Stimulated activated naive CD4-positive, alpha-beta T cell (primary cell): ENCODE measurements around the gene MATCAP1.
A peak's percentile ranks its signal among the peaks of the same experiment; 100 is the strongest.

Experiments
- DNase-seq, 6 experiments: peaks; one replicate each; lab custom pipeline; 2025; lab: John Stamatoyannopoulos, UW

The MATCAP1 gene

DNA sequence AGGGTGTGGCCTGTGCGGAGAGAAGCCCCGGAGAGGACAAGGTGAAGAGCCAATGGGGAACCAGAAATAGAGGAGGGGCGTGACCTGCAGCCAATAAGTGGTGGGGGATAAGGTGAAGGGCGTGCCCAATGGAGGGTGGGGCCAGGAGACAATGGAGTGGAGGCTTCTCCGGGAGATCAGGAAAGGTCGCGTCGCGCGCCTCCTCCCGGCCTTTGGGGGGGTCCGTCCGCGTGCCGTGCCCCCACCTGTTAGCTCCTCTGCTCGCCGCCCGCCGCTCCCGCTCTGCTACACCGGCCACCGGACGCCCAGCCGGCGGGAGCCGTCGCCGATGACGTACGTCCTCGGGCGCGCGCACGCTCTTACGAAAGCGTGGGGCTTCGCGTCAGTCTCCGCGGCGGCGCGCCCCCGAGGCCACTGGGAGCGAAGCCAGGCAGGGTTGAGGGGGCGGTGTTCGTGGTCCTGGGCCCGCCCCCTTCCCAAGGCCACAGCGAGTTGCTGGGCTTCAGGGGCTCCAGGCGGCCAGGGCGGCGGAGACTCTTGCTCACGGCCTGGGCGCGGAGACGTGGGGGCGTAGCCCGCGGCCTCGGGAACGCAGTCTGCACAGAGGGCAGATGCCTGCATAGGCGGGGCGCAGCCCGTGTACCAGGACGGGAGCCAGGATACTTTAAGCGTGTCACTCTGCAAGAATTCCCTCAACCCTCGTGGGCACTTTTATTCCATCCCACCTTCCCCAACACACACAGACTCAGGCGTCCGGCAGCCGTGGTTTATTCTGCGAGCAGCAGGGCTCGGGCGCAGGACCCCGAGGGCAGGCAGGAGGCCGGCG is at the start of gene MATCAP1:
Gene MATCAP1 (minus strand): TSS at position 337 of the 826 bp plus-strand sequence. CDS start 3,353 bp downstream, outside the sequence.
- DNase-seq: peak; percentile 89 to 99 (median 95)

DNA sequence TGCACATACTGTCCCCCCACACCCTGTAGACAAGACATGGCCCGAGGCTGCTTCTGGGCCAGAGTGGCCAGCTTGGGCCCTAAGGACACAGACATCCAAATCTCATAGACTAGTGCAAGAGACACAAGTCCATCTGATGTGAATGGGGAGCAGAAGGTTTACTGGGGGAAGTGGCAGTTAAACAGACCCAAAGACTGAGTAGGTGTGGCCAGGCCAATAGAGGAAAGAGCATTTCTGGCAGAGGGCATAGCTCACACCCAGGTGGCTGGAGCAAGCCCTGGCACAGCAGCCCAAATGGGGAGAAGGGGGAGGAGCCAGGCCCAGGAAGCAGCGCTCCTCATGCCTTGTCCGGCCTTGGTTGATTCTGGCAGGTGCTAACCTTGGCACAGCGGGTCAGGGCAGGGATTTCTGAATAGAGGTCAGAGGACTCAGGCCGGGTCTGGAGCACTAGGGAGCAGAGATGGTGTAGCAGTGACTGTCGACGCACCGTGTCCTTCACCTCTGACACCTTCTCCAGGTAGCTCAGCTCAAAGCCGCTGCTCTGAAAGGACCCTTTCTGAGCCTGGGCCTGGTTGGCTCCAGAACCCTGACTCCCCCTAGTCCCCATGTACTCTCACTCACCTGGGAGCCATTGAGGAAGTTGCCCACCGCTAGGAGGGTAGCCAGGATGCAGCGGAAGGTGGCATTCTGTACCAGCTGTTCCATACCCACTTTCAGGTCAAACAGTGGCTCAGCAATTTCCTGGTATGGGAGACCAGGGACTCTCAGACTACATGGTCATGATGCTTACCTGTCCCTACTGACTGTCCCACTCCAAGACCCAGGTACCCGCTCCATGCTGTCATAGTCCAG is 47.3 kb upstream of the MATCAP1 start:
- DNase-seq: no peak

DNA sequence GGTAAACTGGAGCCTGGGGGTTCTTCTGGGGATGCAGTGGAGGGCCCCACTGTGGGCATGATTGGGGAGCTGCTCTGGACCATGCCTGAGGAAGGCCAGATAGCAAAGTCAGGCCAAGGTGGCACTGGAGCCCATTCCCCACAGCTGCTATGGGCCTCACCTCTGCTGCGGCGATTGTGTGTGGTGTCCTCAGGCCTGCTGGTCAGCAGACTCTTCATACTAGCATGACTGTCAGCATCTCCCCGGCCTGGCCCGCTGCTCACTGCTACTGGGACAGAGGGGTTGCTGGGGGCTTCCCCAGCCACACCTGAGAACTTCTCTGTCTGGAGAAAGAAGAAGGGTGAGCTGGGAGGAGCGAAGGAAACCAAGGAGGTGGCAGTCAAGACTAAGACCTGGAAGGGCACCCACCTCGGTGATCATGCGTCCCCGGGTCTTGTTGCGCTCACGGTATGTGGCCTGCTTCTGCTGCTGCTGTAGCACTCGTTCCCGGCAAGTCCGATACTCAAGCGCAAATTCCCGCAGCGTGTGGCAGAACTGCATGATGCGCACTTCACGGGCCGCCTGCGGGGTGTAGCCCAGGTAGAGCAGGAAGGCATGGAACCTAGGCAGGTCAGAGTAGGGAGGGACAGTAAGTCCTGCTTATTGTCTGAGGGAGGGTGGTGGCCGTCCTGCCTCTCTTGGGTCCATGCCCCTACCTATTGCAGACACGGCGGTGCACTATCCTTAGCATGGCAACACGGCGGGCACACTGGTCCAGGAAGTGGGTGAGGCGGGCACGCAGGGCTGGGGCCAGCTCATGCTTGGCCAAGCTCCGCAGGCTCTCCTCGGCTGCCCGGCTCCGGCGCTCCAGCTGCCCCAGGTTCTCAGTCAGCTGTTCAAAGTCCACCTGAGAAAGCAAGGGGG is 46.4 kb upstream of the MATCAP1 start:
- no peak for DNase-seq

DNA sequence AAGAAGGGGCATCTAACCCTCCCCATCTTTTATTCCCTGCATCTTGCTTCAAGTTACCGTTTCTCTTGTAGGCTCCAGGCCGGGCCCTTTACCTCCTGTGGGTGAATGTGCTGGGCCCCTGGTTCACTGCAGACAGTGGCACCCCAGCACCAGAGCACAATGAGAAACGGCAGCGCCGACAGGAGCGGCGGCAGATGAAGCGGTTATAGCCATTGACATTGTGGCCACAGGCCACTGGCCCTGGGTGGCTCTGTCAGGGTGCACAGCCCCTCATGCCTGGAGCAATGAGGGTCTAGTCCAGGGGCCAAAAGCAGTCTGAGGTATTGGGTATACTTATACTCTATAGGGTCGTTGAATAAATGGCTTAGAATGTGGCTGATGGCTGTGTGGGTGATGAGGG is 45.1 kb upstream of the MATCAP1 start:
- DNase-seq: no peak

DNA sequence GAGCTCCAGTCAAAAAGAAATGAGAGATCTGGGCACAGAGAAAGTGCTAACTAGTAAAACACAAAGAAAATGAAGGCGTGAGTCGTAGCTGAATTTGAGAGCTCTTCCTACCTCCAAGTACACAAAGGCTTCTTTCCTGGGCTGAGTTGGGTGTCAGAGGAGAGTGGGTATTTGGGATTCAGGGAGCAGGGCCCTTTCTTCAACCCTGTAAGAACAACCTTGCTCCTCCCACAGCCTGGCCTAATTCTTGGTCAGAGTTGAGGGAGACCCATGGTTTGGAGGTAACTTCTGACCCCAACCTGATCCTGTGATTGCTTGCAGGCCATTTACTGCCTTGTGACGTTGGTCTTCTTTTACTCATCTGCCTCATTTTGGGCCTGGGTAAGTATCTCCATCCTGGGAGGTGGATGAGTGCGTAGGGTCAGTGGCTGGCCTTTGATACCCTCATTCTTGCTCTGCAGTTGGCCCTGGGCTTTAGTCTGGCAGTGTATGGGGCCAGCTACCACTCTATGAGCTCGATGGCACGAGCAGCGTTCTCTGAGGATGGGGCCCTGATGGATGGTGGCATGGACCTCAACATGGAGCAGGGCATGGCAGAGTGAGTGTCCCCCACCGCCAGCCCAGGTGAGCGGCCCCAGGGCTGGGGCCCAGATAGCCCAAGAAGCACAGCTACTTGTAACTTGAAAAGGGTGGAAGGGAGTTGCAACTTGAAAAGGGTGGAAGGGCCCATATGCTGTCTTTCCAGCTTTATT is 44.4 kb upstream of the MATCAP1 start:
- no peak for DNase-seq

DNA sequence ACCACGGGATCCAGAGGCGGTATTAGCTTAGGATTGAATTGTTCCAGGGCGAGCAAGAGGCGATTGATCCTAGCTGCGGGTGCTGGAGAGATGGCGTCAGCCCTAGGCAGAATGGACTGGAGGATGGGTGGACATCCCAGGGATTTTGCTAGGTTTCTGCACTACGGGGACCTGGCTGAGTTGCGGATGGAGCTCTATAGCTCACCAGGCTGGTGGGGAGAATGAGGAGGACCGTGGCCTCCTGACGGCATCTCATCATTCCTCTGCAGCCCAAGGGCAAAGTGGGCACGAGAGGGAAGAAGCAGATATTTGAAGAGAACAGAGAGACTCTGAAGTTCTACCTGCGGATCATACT is 43.8 kb upstream of the MATCAP1 start:
- no peak for DNase-seq

DNA sequence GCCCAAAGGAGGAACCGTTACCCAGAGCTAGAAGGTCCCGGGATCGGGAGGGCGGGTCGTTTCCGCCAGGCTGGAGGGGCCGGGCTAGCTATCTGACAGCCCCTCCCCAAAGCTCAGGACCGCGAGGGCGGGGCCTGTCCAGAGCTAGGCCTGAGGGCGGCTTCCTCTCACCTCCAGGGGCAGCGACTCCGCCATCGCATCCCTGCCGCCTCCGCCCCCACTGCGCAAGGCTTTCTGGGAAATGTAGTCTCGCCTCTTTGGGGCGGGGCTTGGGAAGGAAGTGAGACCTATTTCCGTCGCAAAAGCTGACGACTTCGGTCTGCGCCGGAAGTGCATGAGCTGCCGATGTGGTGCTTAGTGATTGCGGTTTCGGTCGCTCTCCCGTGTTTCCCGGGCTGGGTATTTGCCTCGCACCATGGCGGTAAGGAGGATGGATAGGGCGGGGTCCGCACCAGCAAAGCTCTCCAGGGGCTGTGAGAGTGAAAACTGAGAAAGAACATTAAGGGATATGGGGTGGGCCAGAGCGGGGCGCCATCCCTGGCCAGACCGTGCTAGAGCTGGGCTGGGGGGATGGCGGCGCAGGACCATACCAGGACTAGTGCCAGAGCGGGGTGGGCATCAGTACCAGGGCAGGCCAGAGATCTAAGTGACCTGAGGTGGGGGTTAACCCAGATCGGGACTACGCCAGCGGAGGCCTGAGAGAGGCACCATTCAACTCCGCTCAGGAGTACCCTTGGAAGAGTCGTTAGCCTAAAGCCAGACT is 43.2 kb upstream of the MATCAP1 start, which contains the start of gene TMEM208:
Gene TMEM208 (plus strand): TSS at position 327 of the 763 bp plus-strand sequence. CDS start 89 bp downstream, at position 416.
- peak; percentile 94 to 98 (median 96) for DNase-seq

DNA sequence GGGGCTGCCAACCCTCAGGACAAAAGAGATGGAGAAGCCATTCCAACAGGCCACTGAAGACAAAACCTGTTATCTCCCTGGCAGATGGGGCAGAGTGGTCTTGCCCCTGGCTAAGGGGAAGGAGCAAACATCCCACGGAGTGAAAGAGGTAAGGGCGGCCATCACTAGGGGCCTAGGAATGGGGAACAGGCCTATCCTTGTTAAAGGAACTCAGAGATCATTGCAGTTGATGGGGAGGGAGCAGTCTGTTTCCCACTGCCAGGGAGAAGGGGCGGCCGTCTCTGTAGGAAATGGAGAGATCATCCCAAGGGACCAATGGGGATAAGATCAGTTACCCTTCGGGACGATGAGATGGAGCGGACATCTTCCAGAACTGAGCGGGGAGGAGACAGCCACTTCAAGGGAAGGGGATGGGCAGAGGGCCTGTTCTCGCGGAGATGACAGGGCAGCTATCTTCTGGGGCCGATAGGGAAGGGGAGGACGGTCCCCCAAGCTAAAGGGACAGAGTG is 42.6 kb upstream of the MATCAP1 start:
- no peak for DNase-seq

DNA sequence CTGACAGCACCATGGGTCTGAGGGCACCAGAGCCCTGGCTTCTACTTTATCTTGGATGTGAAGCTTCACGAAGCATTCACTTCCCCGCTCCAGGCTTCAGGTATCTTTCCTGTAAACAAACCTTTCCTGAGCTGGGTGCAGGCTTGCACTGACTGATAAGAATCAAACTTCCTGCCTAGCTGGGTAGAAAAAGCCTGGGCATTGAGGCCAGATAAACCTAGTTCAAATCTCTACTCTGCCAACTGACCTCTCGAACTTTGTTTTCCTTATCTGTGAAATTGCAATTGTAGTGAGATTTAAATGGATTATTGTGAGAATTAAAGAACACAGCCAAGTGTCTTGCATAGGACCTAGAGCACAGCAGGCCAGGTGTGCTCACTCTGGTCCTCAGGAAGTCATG is 40.2 kb upstream of the MATCAP1 start:
- no peak for DNase-seq

DNA sequence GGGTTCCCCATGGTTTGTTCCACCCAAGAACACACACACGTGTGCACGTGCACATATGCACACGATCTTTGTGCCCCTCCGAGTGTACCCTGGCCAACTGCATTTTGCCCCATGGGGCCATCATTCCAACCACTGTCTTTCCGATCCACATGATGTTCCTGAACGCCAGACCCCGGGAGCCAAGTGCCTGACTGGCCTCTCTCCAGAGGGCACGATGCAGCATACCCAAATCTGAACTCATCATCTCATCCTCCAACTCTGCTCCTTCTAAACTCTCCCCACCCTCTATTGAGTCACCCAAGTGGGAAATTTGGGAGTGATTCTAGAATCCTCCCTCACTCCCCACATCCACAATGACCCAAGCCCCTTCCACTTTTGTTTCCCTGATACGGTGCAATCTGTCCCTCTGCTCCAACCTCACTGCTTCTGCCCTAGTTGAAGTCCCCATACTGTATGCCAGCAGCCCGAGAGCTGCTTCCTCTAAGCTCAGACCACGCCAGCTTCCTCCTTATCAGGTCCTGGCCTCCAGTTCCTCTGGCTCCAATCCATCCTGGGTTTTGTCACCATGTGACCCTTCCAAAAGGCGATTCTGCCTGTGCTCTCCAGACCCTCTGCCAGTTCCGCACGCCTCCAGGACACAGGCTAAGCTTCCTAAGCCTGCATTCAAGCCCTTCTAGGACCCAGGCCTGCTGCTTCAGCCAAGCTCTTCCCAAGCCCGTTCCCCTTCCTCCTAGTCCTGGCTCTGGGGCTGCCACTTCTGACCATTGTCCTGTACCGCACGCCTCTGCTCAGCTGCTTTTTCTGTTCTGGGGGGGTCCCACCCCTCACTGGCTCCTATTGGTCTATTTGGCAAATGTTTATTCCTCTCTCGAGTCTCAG is 33.1 kb upstream of the MATCAP1 start:
- DNase-seq: no peak

DNA sequence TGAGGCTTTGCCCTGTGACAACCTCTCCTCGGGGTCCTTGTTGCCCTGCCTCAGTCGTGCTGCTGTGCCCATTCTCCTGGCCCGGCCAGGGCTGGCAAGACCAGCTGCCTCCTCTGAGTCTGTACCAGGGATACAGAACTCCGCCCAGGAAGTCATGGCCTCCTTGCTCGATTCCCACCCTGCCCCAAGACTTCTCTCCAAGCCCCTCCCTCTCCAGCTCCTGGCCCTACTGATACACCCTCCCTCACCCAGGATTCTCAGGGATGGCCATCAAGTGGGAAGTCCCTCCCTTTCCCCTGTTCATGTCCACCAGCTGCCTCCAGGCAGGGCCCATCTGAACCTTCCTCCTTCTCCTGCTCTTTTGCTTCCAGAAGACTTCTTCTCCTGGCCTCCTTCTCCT is 31.9 kb upstream of the MATCAP1 start:
- DNase-seq: no peak

DNA sequence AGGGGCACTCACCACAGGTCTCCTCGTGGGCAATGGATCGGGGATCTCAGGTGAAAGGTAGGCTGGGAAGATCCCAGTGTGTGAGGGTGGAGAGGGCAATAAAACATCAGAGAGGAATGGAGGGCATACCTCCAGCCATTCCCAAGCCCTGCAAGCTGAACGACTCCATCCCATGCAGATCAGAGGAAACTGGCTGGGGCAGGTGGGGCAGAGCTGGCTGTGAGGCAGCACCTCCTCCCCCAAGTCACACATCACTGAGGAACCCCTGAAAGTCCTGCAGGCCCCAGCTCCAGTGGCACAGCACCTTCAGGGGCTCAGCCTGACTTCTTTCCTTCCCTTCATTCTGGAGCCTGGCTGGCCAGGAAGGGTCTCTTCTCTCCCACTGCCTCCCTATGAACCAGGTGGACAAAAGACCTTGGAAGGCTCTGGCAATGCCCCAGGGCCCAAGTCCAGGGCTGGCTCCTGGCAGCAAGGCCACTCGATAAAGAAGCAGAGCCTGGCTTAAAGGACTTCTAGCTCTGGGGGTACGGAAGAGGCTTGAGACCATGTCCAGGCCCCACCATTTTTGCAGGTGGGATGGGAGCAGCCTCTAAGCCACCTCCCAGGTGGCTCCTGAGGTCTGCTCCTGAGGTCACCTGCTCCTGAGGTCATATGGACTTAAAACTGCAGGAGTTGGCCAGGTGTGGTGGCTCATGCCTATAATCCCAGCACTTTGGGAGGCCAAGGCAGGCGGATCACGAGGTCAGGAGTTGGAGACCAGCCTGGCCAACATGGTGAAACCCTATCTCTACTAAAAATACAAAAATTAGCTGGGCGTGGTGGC is 29.6 kb upstream of the MATCAP1 start:
- no peak for DNase-seq

DNA sequence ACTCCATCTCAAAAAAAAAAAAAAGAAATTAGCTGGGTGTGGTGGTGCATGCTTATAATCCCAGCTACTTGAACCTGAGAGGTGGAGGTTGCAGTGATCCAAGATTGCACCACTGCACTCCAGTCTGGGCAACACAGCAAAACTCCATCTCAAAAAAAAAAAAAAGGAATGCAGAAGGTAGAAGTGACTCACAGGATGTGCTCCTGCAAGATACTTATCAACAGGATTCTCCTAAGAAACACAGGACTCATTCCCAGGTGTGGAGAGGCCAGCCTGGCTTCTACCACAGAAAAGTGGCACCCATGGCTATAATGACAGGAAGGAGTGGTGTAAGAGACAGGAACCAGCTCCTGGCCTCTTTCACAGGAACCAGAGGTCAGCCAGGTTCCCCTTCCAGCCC is 29.0 kb upstream of the MATCAP1 start:
- no peak for DNase-seq

DNA sequence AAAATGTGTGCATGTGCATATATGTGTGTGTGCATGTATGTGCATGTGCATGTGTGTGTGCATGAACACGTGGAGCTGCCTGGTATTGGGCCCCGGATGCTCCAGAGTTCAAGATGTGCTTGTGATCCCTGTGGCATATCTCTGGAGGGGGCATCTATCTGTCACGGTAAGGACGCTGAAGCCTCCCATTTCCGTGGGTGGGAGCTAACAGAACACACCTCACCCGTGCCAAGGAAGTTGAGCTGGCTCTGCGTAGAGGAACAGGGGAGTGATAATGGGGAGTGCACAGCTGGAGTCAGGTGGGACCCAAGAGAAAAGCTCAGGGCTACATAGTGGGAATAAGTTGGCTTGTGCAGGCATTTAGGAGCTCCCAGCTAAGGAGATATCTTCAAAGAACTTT is 27.9 kb upstream of the MATCAP1 start:
- DNase-seq: no peak

DNA sequence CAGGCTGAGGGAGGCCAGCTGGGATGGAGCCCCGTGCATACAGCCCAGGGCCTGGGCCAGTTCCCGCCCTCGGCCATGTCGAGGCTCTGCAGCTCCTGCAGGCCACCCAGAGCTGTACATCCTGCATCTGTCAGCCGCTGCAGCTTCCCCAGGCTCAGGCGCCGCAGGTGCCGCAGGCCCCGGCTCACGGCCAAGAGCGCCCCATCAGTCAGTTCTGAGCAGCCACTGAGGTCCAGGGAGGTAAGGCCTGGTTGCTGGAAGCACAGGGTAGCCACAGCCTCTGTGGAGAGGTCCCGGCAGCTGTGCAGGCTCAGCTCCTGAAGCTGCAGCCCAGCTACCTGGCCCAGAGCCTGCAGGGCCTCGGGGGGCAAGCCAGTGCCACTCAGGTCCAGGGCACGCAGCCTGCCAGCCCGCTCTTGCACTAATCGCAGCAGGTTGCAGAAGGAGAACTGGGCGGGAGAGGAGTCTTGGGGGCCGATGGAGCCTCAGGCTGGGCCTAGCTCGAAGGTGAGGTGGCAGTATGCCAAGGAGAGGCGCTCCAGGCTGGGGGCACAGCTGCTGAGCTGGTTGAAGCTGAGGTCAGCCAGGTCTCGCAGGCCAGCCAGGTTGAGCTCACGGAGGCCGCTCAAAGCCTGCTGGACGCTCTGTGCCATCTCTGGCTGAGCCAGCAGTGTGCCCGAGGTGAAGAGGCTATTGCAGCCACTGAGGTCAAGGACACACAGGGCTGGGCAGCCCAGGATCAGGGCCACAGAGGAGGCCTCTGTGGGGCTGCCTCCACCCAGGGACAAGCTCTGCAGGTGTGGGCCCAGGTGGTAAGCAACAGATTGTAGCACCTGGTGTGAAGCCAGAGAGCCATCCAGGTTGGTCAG is 26.5 kb upstream of the MATCAP1 start:
- no peak for DNase-seq

DNA sequence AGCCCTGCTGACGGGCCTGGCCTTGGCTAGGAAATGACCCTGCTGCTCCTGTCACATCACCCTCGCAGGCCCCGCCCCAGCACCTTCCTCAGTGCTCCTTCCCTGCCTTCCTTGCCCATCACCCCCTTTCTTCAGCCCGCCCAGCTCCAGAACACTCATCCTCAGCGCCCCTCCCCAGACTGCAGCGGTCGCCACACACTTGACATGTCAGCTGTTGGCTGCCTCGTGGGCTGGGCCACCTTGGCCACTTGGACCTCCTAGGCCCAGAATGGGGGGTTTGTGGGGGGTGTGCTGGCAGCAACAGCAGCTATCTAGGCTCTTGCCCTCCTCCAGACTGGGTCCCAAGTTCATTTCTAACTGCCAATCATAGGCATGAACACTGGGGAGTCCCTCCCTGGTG is 25.8 kb upstream of the MATCAP1 start:
- DNase-seq: no peak

DNA sequence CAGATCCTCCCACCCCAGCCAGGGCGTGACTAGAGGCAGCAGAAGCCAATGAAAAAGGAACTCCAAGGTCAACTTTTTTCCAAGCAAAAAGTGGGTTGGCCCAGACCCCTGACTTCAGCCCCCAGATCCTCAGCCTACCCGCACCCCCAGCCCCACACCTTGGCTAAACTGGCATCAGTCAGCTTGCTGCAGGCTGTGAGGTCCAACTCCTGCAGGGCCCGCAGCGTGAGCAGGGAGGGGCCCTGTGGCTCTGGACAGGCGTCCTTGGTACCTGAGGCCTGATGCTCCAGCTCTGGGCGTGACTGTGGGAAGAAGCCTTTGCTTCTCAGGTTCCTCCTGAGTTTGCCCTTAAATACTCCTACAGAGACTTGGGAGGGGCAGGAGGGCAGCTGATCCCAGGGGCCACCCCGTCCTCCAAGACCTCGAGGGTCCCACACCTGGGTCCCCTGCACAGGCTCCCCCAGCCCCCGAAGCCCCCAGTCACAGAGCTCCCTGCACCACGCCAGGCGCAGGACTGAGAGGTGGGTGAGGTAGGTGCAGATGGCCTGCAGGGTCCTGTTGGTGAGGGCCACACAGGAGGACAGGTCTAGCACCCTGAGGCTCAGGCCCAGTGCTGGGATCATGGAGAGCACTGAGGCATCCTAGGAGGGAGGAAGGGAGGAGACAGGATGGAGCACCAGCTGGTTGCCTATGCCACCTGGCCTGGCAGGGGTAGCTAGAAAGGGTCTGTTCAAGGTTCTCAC is 24.6 kb upstream of the MATCAP1 start:
- DNase-seq: no peak
